Measurements from ENCODE around the gene USP54.

USP54 gene

GRCh38 chr10:73529089-73529832, 61.9 kb downstream of the USP54 start:
- DNase-seq (ENCODE audit: low read depth), result peak; percentile 22

- no peak for DNase-seq (ENCODE audit: low read depth)
Measured at GRCh38 chr10:73522263-73522662, 68.9 kb downstream of the USP54 start.

- DNase-seq (ENCODE audit: low read depth), result no peak
Measured at GRCh38 chr10:73519336-73519735, 71.8 kb downstream of the USP54 start.

- no peak for DNase-seq (ENCODE audit: low read depth)
Measured at GRCh38 chr10:73517166-73517888, 73.8 kb downstream of the USP54 start.

- DNase-seq (ENCODE audit: low read depth), result no peak
Measured at GRCh38 chr10:73512207-73512743, 78.9 kb downstream of the USP54 start.

- no peak for DNase-seq (ENCODE audit: low read depth)
Measured at GRCh38 chr10:73509695-73510094, 81.4 kb downstream of the USP54 start.

GRCh38 chr10:73506491-73506890, 84.7 kb downstream of the USP54 start:
- no peak for DNase-seq (ENCODE audit: low read depth)

- DNase-seq (ENCODE audit: low read depth), result no peak
Measured at GRCh38 chr10:73506074-73506473, 85.1 kb downstream of the USP54 start.

- no peak for DNase-seq (ENCODE audit: low read depth)
Measured at GRCh38 chr10:73503037-73503436, 88.1 kb downstream of the USP54 start.

- DNase-seq (ENCODE audit: low read depth), result no peak
Measured at GRCh38 chr10:73501651-73502050, 89.5 kb downstream of the USP54 start.

- DNase-seq (ENCODE audit: low read depth), result no peak
Measured at GRCh38 chr10:73497623-73498022, 93.5 kb downstream of the USP54 start.

- DNase-seq (ENCODE audit: low read depth), result peak; percentile 86
Measured at GRCh38 chr10:73495884-73496674, 95.1 kb downstream of the USP54 start, which contains the start of gene PPP3CB. TSS of gene PPP3CB (minus strand) at chr10:73496024. CDS start at chr10:73495889, 135 bp downstream.

- peak; percentile 81 for DNase-seq (ENCODE audit: low read depth)
Measured at GRCh38 chr10:73495226-73495883, 95.8 kb downstream of the USP54 start.

GRCh38 chr10:73494877-73495225, 96.3 kb downstream of the USP54 start:
- DNase-seq (ENCODE audit: low read depth), result no peak

GRCh38 chr10:73494213-73494612, 96.9 kb downstream of the USP54 start:
- DNase-seq (ENCODE audit: low read depth), result no peak

- no peak for DNase-seq (ENCODE audit: low read depth)
Measured at GRCh38 chr10:73493781-73494180, 97.4 kb downstream of the USP54 start.

- DNase-seq (ENCODE audit: low read depth), result no peak
Measured at GRCh38 chr10:73486601-73487000, 104.5 kb downstream of the USP54 start.

- DNase-seq (ENCODE audit: low read depth), result no peak
Measured at GRCh38 chr10:73485320-73485719, 105.8 kb downstream of the USP54 start.

GRCh38 chr10:73480158-73480557, 111.0 kb downstream of the USP54 start:
- DNase-seq (ENCODE audit: low read depth), result no peak

GRCh38 chr10:73478636-73479035, 112.5 kb downstream of the USP54 start:
- DNase-seq (ENCODE audit: low read depth), result no peak

GRCh38 chr10:73471226-73471625, 119.9 kb downstream of the USP54 start:
- DNase-seq (ENCODE audit: low read depth), result no peak

GRCh38 chr10:73469579-73469978, 121.6 kb downstream of the USP54 start:
- no peak for DNase-seq (ENCODE audit: low read depth)

All from activated gamma-delta T cell treated with anti-CD3 and anti-CD28 coated beads, Interleukin-2, amount 50 U/mL, for 16 hours (primary cell).